Sigmoid colon (tissue), 4 donors: ENCODE measurements around the gene SMIM10.

Experiments used
- EP300 ChIP-seq, 4 donors: sonication (generic); formaldehyde crosslinking; IDR thresholded peaks; one replicate each; pipeline ENCODE4 v1.6.1; 2017; ENCODE audit warnings: antibody characterized with exemption in 4 of 4
- POLR2A ChIP-seq, 2 donors: fragments of 450-650 bp; IDR thresholded peaks; one replicate each; pipeline ENCODE4 v1.6.1; 2016; ENCODE audit warnings: antibody characterized with exemption in 2 of 2, mild to moderate bottlenecking in 2 of 2, moderate library complexity in 2 of 2
- POLR2AphosphoS5 ChIP-seq, 4 donors: sonication (generic); formaldehyde crosslinking; IDR thresholded peaks; one replicate each; pipeline ENCODE4 v1.6.1; 2017; ENCODE audit warnings: antibody characterized with exemption in 4 of 4
- TF ChIP-seq, protein P1 (sequence below), 4 experiments: fragments of 450-650 bp in 3 of 4; fragments of 200-600 bp in 1 of 4; IDR thresholded peaks; one replicate each; pipeline ENCODE4 v1.5.1; 2016 to 2019; ENCODE audit warnings: antibody characterized with exemption in 4 of 4, mild to moderate bottlenecking in 3 of 4, moderate library complexity in 2 of 4

DNA sequence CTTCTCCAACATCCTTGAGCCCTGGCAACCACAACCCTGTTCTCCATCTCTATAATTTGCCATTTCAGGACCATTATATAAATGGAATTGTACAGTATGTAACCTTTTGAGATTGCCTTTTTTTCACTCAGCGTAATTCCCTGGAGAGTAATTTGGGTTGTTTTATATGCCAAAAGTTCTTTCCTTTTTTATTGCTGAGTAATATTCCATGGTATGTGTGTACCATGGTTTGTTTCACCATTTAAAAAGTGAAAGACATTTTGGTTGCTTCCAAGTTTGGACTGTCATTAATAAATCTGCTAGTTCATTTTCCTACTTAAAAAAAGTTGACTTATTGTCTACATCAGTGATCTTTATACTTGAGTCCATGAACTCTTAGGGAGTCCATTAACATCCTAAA lies 33.0 kb upstream of the SMIM10 start:
- TF ChIP-seq POLR2AphosphoS5 (IDR thresholded peaks at IDR 0.05) = no peak
- TF ChIP-seq, protein P1, sequence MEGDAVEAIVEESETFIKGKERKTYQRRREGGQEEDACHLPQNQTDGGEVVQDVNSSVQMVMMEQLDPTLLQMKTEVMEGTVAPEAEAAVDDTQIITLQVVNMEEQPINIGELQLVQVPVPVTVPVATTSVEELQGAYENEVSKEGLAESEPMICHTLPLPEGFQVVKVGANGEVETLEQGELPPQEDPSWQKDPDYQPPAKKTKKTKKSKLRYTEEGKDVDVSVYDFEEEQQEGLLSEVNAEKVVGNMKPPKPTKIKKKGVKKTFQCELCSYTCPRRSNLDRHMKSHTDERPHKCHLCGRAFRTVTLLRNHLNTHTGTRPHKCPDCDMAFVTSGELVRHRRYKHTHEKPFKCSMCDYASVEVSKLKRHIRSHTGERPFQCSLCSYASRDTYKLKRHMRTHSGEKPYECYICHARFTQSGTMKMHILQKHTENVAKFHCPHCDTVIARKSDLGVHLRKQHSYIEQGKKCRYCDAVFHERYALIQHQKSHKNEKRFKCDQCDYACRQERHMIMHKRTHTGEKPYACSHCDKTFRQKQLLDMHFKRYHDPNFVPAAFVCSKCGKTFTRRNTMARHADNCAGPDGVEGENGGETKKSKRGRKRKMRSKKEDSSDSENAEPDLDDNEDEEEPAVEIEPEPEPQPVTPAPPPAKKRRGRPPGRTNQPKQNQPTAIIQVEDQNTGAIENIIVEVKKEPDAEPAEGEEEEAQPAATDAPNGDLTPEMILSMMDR (IDR thresholded peaks at IDR 0.05) = no peak
- no peak for TF ChIP-seq POLR2A (IDR thresholded peaks at IDR 0.05)
- TF ChIP-seq EP300 (IDR thresholded peaks at IDR 0.05) = no peak
